Limb (tissue), 2 donors: ENCODE measurements around the gene WDR70.

ENCODE experiments used
- DNase-seq, 2 donors: peaks; one replicate each; pipeline ENCODE4 v3.0.0-alpha.2; 2016; ENCODE audit errors: extremely low spot score in 2 of 2

WDR70 gene

GRCh38 chr5:37721447-37721871 lies 342.3 kb downstream of the WDR70 start:
- no peak for DNase-seq

- DNase-seq: no peak
Measured at GRCh38 chr5:37722236-37723161, 343.4 kb downstream of the WDR70 start.

- no peak for DNase-seq
Measured at GRCh38 chr5:37723162-37723961, 344.2 kb downstream of the WDR70 start.

- no peak for DNase-seq
Measured at GRCh38 chr5:37724395-37725125, 345.4 kb downstream of the WDR70 start.

GRCh38 chr5:37725185-37725584 lies 346.1 kb downstream of the WDR70 start:
- DNase-seq: no peak

GRCh38 chr5:37727238-37727637 lies 348.1 kb downstream of the WDR70 start:
- no peak for DNase-seq

GRCh38 chr5:37730896-37731455 lies 351.9 kb downstream of the WDR70 start:
- DNase-seq: no peak

- DNase-seq: no peak
Measured at GRCh38 chr5:37734114-37734513, 355.0 kb downstream of the WDR70 start.

- DNase-seq: peak in 1 of 2 donors; percentile 40
Measured at GRCh38 chr5:37735649-37736347, 356.7 kb downstream of the WDR70 start.

GRCh38 chr5:37736397-37736796 lies 357.3 kb downstream of the WDR70 start:
- no peak for DNase-seq

GRCh38 chr5:37737326-37738056 lies 358.4 kb downstream of the WDR70 start:
- DNase-seq: no peak

- no peak for DNase-seq
Measured at GRCh38 chr5:37738057-37738691, 359.1 kb downstream of the WDR70 start.

GRCh38 chr5:37738865-37739488 lies 359.9 kb downstream of the WDR70 start:
- no peak for DNase-seq

- no peak for DNase-seq
Measured at GRCh38 chr5:37739817-37740261, 360.7 kb downstream of the WDR70 start.

- DNase-seq: no peak
Measured at GRCh38 chr5:37740331-37741066, 361.4 kb downstream of the WDR70 start.

GRCh38 chr5:37742111-37742510 lies 363.0 kb downstream of the WDR70 start:
- DNase-seq: no peak

GRCh38 chr5:37751227-37751626 lies 372.1 kb downstream of the WDR70 start:
- no peak for DNase-seq

GRCh38 chr5:37754976-37755375 lies 375.9 kb downstream of the WDR70 start:
- no peak for DNase-seq
